Measurements from ENCODE around the gene NPFF.

NPFF gene

DNA sequence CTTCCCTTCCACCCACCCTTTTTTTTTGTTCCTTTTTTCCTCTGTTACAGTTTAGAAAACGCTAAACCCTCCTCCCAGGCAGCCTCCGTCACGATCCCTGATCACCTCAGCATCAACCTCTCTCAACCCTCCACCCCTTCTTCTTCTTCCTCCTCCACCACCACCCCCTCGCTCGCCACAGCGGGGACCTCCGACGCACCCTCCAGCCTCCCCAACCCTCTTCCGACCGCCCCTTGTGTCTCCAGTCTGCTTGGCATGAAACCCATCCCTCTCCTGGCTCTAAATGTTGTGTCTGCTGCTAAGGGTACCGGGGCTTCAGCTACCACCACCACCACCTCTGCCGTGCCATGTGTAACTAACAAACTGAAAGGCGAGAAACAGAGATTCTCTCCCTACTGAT, 32.5 kb downstream of the NPFF start:
- peaks cover 91% of the 10 kb centered on the region for H3K36me3 Mint-ChIP-seq (ENCODE audit: insufficient read depth)
- H3K4me3 Mint-ChIP-seq: peak overlapping the region; percentile 59
- ATAC-seq (replicated peaks; ENCODE audit: extremely low read depth, poor library complexity, severe bottlenecking) (no peak), DNase-seq (ENCODE audit: low spot score in 2 of 2) (no peak)
- peak overlapping the region; percentile 86 for H3K27ac Mint-ChIP-seq (ENCODE audit: low read depth)
- H3K4me1 Mint-ChIP-seq: peaks cover 44% of the 10 kb centered on the region
- H3K9me3 Mint-ChIP-seq: no peaks in the 10 kb centered on the region
- H3K27me3 Mint-ChIP-seq: no peaks in the 10 kb centered on the region

DNA sequence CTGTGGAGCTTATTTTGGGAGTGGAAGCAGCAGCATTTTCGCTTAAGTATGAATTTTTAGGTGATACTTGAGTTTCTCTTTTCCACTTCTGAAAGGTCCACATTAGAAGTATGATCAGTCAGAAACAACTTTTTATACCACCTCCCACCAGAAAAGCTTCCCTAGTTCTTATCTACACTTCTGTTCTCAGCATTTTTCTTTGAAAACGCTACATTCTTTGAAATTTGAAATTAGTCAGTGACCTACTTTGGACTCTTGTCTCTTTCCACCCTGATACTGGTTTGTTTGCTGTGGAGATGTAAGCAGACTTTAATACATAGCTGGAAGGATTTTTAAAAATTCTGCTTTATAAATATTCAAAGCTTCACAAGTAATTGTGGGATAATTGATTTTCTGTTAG, 33.2 kb downstream of the NPFF start:
- no peak overlapping the region for H3K4me3 Mint-ChIP-seq
- no peaks in the 10 kb centered on the region for H3K9me3 Mint-ChIP-seq
- peak overlapping the region; percentile 86 for H3K27ac Mint-ChIP-seq (ENCODE audit: low read depth)
- DNase-seq (ENCODE audit: low spot score in 2 of 2) (no peak), ATAC-seq (replicated peaks; ENCODE audit: extremely low read depth, poor library complexity, severe bottlenecking) (no peak)
- peaks cover 91% of the 10 kb centered on the region for H3K36me3 Mint-ChIP-seq (ENCODE audit: insufficient read depth)
- peaks cover 44% of the 10 kb centered on the region for H3K4me1 Mint-ChIP-seq
- no peaks in the 10 kb centered on the region for H3K27me3 Mint-ChIP-seq

DNA sequence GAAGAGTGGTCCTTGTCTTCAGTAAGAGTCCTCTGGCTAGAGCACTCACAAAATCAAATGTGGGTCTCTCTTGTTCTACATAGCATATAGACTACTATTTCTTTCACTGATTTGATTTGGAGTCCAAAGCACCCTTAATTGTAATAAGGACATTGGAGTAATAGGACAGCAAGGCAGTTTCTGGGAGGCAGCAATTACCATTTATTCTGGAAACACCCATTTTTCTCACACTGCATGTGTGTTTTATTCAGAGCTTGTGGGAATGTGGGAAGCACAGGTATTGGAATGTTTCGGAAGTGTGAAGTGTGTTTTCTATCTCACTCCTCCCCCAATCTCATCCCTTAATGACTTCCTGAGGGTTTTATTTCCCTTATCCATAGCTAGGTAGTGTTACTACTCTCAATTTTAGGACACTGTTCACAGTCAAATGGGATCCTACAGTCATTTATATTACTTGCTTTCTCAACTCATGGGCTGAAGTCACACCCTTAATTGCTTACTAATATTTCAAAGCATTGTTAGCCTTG, 35.2 kb downstream of the NPFF start:
- H3K9me3 Mint-ChIP-seq: no peaks in the 10 kb centered on the region
- no peak for ATAC-seq (replicated peaks; ENCODE audit: extremely low read depth, poor library complexity, severe bottlenecking)
- no peak for DNase-seq (ENCODE audit: low spot score in 2 of 2)
- no peaks in the 10 kb centered on the region for H3K27me3 Mint-ChIP-seq
- peaks cover 98% of the 10 kb centered on the region for H3K36me3 Mint-ChIP-seq (ENCODE audit: insufficient read depth)
- no peak overlapping the region for H3K27ac Mint-ChIP-seq (ENCODE audit: low read depth)
- H3K4me1 Mint-ChIP-seq: peaks cover 44% of the 10 kb centered on the region
- no peak overlapping the region for H3K4me3 Mint-ChIP-seq

GRCh38 chr12:53468282-53468681, 39.0 kb downstream of the NPFF start:
- Mint-ChIP-seq H3K9me3 (no peaks in the 10 kb centered on the region), H3K27ac (ENCODE audit: low read depth) (peak overlapping the region; percentile 55), H3K27me3 (no peaks in the 10 kb centered on the region), H3K4me1 (peaks cover 45% of the 10 kb centered on the region), H3K4me3 (no peak overlapping the region), H3K36me3 (ENCODE audit: insufficient read depth) (peaks cover 99% of the 10 kb centered on the region)
- DNase-seq (ENCODE audit: low spot score in 2 of 2) (no peak), ATAC-seq (replicated peaks; ENCODE audit: extremely low read depth, poor library complexity, severe bottlenecking) (no peak)

- Mint-ChIP-seq H3K9me3 (no peaks in the 10 kb centered on the region), H3K27ac (ENCODE audit: low read depth) (peak overlapping the region; percentile 55), H3K4me1 (peaks cover 49% of the 10 kb centered on the region), H3K4me3 (no peak overlapping the region), H3K27me3 (no peaks in the 10 kb centered on the region), H3K36me3 (ENCODE audit: insufficient read depth) (peaks cover 100% of the 10 kb centered on the region)
- DNase-seq (ENCODE audit: low spot score in 2 of 2): no peak
- ATAC-seq (replicated peaks; ENCODE audit: extremely low read depth, poor library complexity, severe bottlenecking): no peak
These were observed 39.4 kb downstream of the NPFF start for GRCh38 chr12:53467880-53468279.

GRCh38 chr12:53467082-53467481, 40.2 kb downstream of the NPFF start:
- Mint-ChIP-seq H3K27ac (ENCODE audit: low read depth) (no peak overlapping the region), H3K36me3 (ENCODE audit: insufficient read depth) (peaks cover 100% of the 10 kb centered on the region), H3K4me3 (no peak overlapping the region), H3K27me3 (no peaks in the 10 kb centered on the region), H3K4me1 (peaks cover 48% of the 10 kb centered on the region), H3K9me3 (no peaks in the 10 kb centered on the region)
- no peak for ATAC-seq (replicated peaks; ENCODE audit: extremely low read depth, poor library complexity, severe bottlenecking)
- no peak for DNase-seq (ENCODE audit: low spot score in 2 of 2)

- Mint-ChIP-seq H3K4me3 (no peak overlapping the region), H3K27ac (ENCODE audit: low read depth) (no peak overlapping the region), H3K9me3 (no peaks in the 10 kb centered on the region), H3K27me3 (no peaks in the 10 kb centered on the region), H3K4me1 (peaks cover 44% of the 10 kb centered on the region), H3K36me3 (ENCODE audit: insufficient read depth) (peaks cover 100% of the 10 kb centered on the region)
- no peak for ATAC-seq (replicated peaks; ENCODE audit: extremely low read depth, poor library complexity, severe bottlenecking)
- no peak for DNase-seq (ENCODE audit: low spot score in 2 of 2)
These were observed 40.6 kb downstream of the NPFF start for GRCh38 chr12:53466640-53467039.

DNA sequence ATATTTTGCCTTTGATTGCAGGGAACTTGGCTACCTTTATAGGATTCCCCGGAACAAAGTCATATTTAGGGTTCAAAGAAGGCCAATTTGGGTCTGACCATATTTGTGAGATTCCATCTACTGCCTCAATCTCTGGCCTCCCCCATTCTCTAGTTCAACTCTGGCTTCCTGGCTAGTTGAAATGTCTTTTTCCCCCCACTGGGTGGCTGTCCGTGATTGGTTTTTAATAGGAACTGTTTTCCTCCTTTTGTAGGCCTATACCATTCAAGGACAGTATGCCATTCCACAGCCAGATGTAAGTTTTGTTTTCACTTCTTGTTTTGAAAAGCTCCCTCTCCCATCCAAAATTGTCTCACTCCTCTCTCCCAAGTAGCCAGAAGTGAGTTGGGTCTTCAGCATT, 41.6 kb downstream of the NPFF start:
- peaks cover 42% of the 10 kb centered on the region for H3K4me1 Mint-ChIP-seq
- H3K27ac Mint-ChIP-seq (ENCODE audit: low read depth): peak overlapping the region; percentile 41
- H3K9me3 Mint-ChIP-seq: no peaks in the 10 kb centered on the region
- no peaks in the 10 kb centered on the region for H3K27me3 Mint-ChIP-seq
- H3K4me3 Mint-ChIP-seq: no peak overlapping the region
- H3K36me3 Mint-ChIP-seq (ENCODE audit: insufficient read depth): peaks cover 100% of the 10 kb centered on the region
- ATAC-seq (replicated peaks; ENCODE audit: extremely low read depth, poor library complexity, severe bottlenecking) (no peak), DNase-seq (ENCODE audit: low spot score in 2 of 2) (no peak)

- Mint-ChIP-seq H3K27ac (ENCODE audit: low read depth) (peak overlapping the region; percentile 41), H3K9me3 (no peaks in the 10 kb centered on the region), H3K4me1 (peaks cover 49% of the 10 kb centered on the region), H3K36me3 (ENCODE audit: insufficient read depth) (peaks cover 100% of the 10 kb centered on the region), H3K27me3 (no peaks in the 10 kb centered on the region), H3K4me3 (no peak overlapping the region)
- DNase-seq (ENCODE audit: low spot score in 2 of 2) (no peak), ATAC-seq (replicated peaks; ENCODE audit: extremely low read depth, poor library complexity, severe bottlenecking) (no peak)
These were observed 42.4 kb downstream of the NPFF start for GRCh38 chr12:53464685-53465418.

GRCh38 chr12:53463802-53464560, 43.3 kb downstream of the NPFF start:
- ATAC-seq (replicated peaks; ENCODE audit: extremely low read depth, poor library complexity, severe bottlenecking) (no peak), DNase-seq (ENCODE audit: low spot score in 2 of 2) (no peak)
- H3K27me3 Mint-ChIP-seq: no peaks in the 10 kb centered on the region
- H3K36me3 Mint-ChIP-seq (ENCODE audit: insufficient read depth): peaks cover 99% of the 10 kb centered on the region
- peak overlapping the region; percentile 79 for H3K27ac Mint-ChIP-seq (ENCODE audit: low read depth)
- H3K9me3 Mint-ChIP-seq: no peaks in the 10 kb centered on the region
- peaks cover 52% of the 10 kb centered on the region for H3K4me1 Mint-ChIP-seq
- no peak overlapping the region for H3K4me3 Mint-ChIP-seq

- Mint-ChIP-seq H3K27me3 (no peaks in the 10 kb centered on the region), H3K4me3 (no peak overlapping the region), H3K36me3 (ENCODE audit: insufficient read depth) (peaks cover 99% of the 10 kb centered on the region), H3K4me1 (peaks cover 52% of the 10 kb centered on the region), H3K9me3 (no peaks in the 10 kb centered on the region), H3K27ac (ENCODE audit: low read depth) (no peak overlapping the region)
- DNase-seq (ENCODE audit: low spot score in 2 of 2): no peak
- ATAC-seq (replicated peaks; ENCODE audit: extremely low read depth, poor library complexity, severe bottlenecking): no peak
These were observed 44.3 kb downstream of the NPFF start for GRCh38 chr12:53462935-53463334.

DNA sequence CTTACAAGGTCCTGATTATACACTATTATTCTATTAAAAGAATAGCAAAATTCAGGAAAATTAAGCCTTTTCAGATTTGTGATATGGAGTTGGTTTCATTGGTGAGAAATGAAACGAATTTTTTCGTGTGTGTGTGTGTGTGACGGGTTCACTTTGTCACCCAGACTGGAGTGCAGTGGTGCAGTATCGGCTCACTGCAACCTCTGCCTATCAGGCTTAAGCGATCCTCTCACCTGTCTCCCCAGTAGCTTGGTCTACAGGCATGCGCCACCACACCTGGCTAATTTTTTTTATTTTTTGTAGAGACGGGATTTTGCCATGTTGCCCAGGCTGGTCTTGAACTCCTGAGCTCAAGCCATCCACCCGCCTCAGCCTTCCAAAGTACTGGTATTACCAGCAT, 45.7 kb downstream of the NPFF start:
- Mint-ChIP-seq H3K9me3 (no peaks in the 10 kb centered on the region), H3K27ac (ENCODE audit: low read depth) (no peak overlapping the region), H3K36me3 (ENCODE audit: insufficient read depth) (peaks cover 94% of the 10 kb centered on the region), H3K4me1 (peaks cover 46% of the 10 kb centered on the region), H3K27me3 (no peaks in the 10 kb centered on the region), H3K4me3 (no peak overlapping the region)
- no peak for DNase-seq (ENCODE audit: low spot score in 2 of 2)
- no peak for ATAC-seq (replicated peaks; ENCODE audit: extremely low read depth, poor library complexity, severe bottlenecking)

GRCh38 chr12:53461059-53461458, 46.2 kb downstream of the NPFF start:
- H3K36me3 Mint-ChIP-seq (ENCODE audit: insufficient read depth): peaks cover 94% of the 10 kb centered on the region
- peaks cover 44% of the 10 kb centered on the region for H3K4me1 Mint-ChIP-seq
- no peaks in the 10 kb centered on the region for H3K27me3 Mint-ChIP-seq
- DNase-seq (ENCODE audit: low spot score in 2 of 2) (no peak), ATAC-seq (replicated peaks; ENCODE audit: extremely low read depth, poor library complexity, severe bottlenecking) (no peak)
- H3K9me3 Mint-ChIP-seq: no peaks in the 10 kb centered on the region
- peak overlapping the region; percentile 29 for H3K27ac Mint-ChIP-seq (ENCODE audit: low read depth)
- no peak overlapping the region for H3K4me3 Mint-ChIP-seq
